Stimulated activated CD4-positive, alpha-beta T cell treated with anti-CD3 and anti-CD28 coated beads, Interleukin-1b, Interleukin-23, amount 100 ng/mL, for 48 hours (primary cell): ENCODE data around the gene KCP.
"Not testable (repeated sequence)": the region's sequence is repeated elsewhere in the genome, so short reads cannot be mapped to it uniquely, and the experiment has no call there.

Source experiments
- DNase-seq: peaks from one replicate; pipeline ENCODE4 v3.0.0-alpha.2; 2020

KCP gene

GRCh38 chr7:128910569-128910945, at the start of gene KCP:
TSS of gene KCP (minus strand) at chr7:128910709. CDS start at chr7:128910676, 33 bp downstream.
- DNase-seq: no peak

GRCh38 chr7:128959296-128959695, 48.8 kb upstream of the KCP start:
- no peak for DNase-seq

- no peak for DNase-seq
Measured at GRCh38 chr7:128955981-128956380, 45.5 kb upstream of the KCP start.

GRCh38 chr7:128954830-128955802, 44.6 kb upstream of the KCP start:
- DNase-seq: no peak

- DNase-seq: no peak
Measured at GRCh38 chr7:128954150-128954549, 43.6 kb upstream of the KCP start.

- no peak for DNase-seq
Measured at GRCh38 chr7:128951296-128951695, 40.8 kb upstream of the KCP start.

GRCh38 chr7:128948976-128949760, 38.7 kb upstream of the KCP start:
- no peak for DNase-seq

- no peak for DNase-seq
Measured at GRCh38 chr7:128948312-128948973, 37.9 kb upstream of the KCP start.

GRCh38 chr7:128947854-128948253, 37.3 kb upstream of the KCP start:
- no peak for DNase-seq

GRCh38 chr7:128946936-128947830, 36.7 kb upstream of the KCP start:
- no peak for DNase-seq

- no peak for DNase-seq
Measured at GRCh38 chr7:128945668-128946366, 35.3 kb upstream of the KCP start.

- DNase-seq: no peak
Measured at GRCh38 chr7:128944487-128945236, 34.2 kb upstream of the KCP start.

GRCh38 chr7:128943251-128943650, 32.7 kb upstream of the KCP start:
- DNase-seq: not testable (repeated sequence)

GRCh38 chr7:128941946-128942526, 31.5 kb upstream of the KCP start:
- DNase-seq: no peak

- DNase-seq: no peak
Measured at GRCh38 chr7:128941323-128941890, 30.9 kb upstream of the KCP start.

GRCh38 chr7:128940494-128941322, 30.2 kb upstream of the KCP start:
- no peak for DNase-seq

- no peak for DNase-seq
Measured at GRCh38 chr7:128939861-128940410, 29.4 kb upstream of the KCP start.

- DNase-seq: no peak
Measured at GRCh38 chr7:128939075-128939860, 28.8 kb upstream of the KCP start.
